ENCODE data around the gene NOD2.
A peak's percentile ranks its signal among the peaks of the same experiment; 100 is the strongest.

NOD2 gene

DNA sequence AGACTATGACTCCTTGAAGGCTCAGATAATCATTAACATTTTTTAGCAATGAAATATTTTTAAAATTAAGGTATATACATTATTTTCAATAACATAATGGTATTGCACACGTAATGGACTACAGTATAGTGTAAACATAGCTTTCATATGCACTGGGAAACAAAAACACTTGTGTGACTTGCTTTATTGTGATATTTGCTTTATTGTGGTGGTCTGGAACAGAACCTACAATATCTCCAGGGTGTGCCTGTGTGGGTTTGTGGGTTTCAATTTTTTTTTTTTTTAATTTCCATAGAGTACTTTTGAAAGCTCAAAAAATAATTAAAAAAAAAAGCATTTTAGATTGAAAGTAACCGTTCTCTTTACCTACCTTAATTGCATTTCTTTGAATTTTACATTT, 73.8 kb downstream of the NOD2 start:
- H3K4me3 ChIP-seq (ENCODE audit: low read length) = no peak overlapping the region
- DNase-seq (ENCODE audit: low read depth) = no peak
- no peak for TF ChIP-seq CTCF (conservative IDR thresholded peaks at IDR 0.05; ENCODE audit: low read depth, low read length)

DNA sequence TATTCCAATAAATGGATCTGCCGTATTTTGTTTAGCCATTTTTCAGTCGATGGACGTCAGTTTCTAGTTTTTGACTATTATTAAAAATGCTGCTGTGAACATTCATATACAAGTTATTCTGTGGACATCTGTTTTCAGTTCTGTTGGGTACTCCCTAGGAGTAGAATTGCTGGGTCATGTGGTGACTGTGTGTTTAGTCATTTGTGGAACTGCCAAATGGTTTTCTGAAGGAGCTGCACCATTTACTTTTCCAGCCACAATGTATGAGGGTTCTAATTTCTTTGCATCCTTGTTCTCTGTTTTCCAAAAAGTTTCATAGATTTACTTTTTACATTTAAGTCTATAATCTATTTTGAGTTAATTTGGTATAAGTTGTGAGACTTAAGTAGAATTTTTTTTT, 78.0 kb downstream of the NOD2 start:
- TF ChIP-seq CTCF (conservative IDR thresholded peaks at IDR 0.05; ENCODE audit: low read depth, low read length) = no peak
- no peak overlapping the region for H3K4me3 ChIP-seq (ENCODE audit: low read length)
- DNase-seq (ENCODE audit: low read depth) = no peak

DNA sequence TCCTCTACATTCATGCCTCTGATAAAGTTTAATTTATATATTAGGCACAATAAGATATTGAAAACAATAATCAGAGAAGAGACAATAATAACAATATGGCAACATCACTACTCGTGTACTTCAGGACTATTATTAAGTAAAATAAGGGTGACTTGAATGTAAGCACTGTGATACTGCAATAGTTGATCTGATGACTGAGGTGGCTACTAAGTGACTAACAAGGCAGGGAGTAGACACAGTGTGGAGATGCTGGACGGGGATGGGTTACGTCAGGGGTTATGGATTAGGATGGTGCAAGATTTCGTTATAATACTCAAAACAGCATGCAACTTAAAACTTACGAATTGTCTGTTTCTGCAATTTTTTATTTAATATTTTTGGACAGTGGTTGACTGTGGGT, 81.0 kb downstream of the NOD2 start:
- DNase-seq (ENCODE audit: low read depth) = no peak
- H3K4me3 ChIP-seq (ENCODE audit: low read length) = no peak overlapping the region
- TF ChIP-seq CTCF (conservative IDR thresholded peaks at IDR 0.05; ENCODE audit: low read depth, low read length) = no peak

DNA sequence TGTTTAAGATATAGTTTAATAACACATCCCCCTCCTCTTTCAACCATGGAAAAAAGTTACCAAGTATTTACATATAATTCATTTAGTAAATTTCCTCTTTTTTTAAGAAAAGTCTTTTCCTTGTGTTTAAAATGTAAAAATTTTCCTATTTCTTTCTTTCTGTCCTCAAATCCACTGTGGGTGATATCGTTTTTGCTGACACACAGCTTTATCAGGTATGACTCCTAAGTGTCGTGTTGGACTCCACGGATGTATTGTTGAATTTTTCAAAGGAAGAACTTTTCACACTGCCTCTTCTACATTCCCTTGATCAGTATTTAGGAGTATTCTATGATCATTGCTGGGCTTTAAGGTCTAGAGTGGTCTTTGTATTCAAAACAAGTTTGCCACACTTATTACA, 81.6 kb downstream of the NOD2 start:
- no peak for TF ChIP-seq CTCF (conservative IDR thresholded peaks at IDR 0.05; ENCODE audit: low read depth, low read length)
- no peak overlapping the region for H3K4me3 ChIP-seq (ENCODE audit: low read length)
- DNase-seq (ENCODE audit: low read depth) = no peak

DNA sequence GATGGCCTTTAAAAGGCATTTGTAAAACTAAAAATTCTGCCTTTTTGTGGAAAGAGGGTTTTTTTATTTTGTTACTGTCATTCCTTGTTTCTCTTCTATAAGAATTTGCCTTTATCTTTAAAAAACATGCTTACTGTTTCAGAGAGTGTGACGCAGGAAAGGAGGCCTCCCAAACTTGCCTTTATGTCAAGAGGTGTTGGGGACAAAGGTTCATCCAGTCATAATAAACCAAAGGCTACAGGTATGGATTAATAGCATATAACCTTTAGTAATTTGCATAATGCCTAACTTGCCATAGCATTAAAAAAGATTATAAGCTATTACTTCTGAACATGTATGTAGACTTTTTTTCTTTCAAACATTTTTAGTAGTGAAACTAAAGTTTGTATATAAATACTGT, 82.6 kb downstream of the NOD2 start:
- DNase-seq (ENCODE audit: low read depth) = no peak
- no peak overlapping the region for H3K4me3 ChIP-seq (ENCODE audit: low read length)
- TF ChIP-seq CTCF (conservative IDR thresholded peaks at IDR 0.05; ENCODE audit: low read depth, low read length) = no peak

- no peak for DNase-seq (ENCODE audit: low read depth)
- no peak for TF ChIP-seq CTCF (conservative IDR thresholded peaks at IDR 0.05; ENCODE audit: low read depth, low read length)
- H3K4me3 ChIP-seq (ENCODE audit: low read length) = no peak overlapping the region
These were observed 85.1 kb downstream of the NOD2 start for GRCh38 chr16:50778284-50779163.

DNA sequence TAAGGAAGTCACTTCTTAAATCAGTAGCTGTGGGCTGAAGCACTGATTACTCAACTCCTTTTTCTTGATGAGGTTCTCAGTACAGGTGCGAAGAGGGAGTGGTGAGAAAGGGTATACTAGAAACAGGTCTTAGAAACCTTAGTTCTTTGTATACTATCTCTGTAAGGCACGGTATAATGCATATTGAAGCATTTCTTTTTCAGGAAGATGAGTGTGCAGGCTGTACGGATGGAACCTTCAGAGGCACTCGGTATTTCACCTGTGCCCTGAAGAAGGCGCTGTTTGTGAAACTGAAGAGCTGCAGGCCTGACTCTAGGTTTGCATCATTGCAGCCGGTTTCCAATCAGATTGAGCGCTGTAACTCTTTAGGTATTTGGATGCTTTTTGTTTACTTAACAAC, 87.6 kb downstream of the NOD2 start:
- H3K4me3 ChIP-seq (ENCODE audit: low read length) = no peak overlapping the region
- no peak for DNase-seq (ENCODE audit: low read depth)
- TF ChIP-seq CTCF (conservative IDR thresholded peaks at IDR 0.05; ENCODE audit: low read depth, low read length) = peak; percentile 23
